Mesodermal cell (in vitro differentiated cells): ENCODE results near the gene IGSF8.
A peak's percentile ranks its signal among the peaks of the same experiment; 100 is the strongest.
"Not testable (repeated sequence)": the region's sequence is repeated elsewhere in the genome, so short reads cannot be mapped to it uniquely, and the experiment has no call there.

Source experiments
- H3K27ac ChIP-seq: 2 replicates; pipeline ENCODE4 v1.7.0; 2013; ENCODE audit warnings: mild to moderate bottlenecking, low read depth, low read length, moderate library complexity; ENCODE audit not compliant: severe bottlenecking
- H3K36me3 ChIP-seq: 2 replicates; pipeline ENCODE4 v1.7.1; 2013; ENCODE audit warnings: mild to moderate bottlenecking, low read length, moderate library complexity; ENCODE audit not compliant: control insufficient read depth, insufficient read depth
- H3K4me1 ChIP-seq: one replicate; pipeline ENCODE4 v1.7.1; 2013; ENCODE audit warnings: mild to moderate bottlenecking, low read length; ENCODE audit not compliant: insufficient read depth, control insufficient read depth, poor library complexity, severe bottlenecking
- H3K4me3 ChIP-seq: 2 replicates; pipeline ENCODE4 v1.7.0; 2013; ENCODE audit warnings: low read length, control low read depth, mild to moderate bottlenecking; ENCODE audit not compliant: insufficient read depth, poor library complexity, severe bottlenecking; ENCODE audit errors: extremely low read depth
- H3K9me3 ChIP-seq: 2 replicates; pipeline ENCODE4 v1.7.1; 2013; ENCODE audit warnings: mild to moderate bottlenecking, low read length, moderate library complexity; ENCODE audit not compliant: control insufficient read depth
- WGBS, 2 experiments: methylation state at CpG; one replicate each; pipeline ENCODE4 v1.1.5; 2013; ENCODE audit warnings: missing lambda C conversion rate in 2 of 2; ENCODE audit not compliant: insufficient coverage in 2 of 2; 5-methylcytosine and 5-hydroxymethylcytosine counted together

Gene IGSF8

GRCh38 chr1:160116283-160117147, 18.1 kb upstream of the IGSF8 start:
- Histone ChIP-seq H3K4me3 (peak overlapping the region; percentile 1), H3K9me3 (no peaks in the 10 kb centered on the region), H3K36me3 (no peaks in the 10 kb centered on the region), H3K4me1 (peaks cover 23% of the 10 kb centered on the region), H3K27ac (no peak overlapping the region)
- WGBS, 2 experiments: 66% methylated on average over 6 to 8 of the region's 12 CpGs

GRCh38 chr1:160115545-160116282, 17.3 kb upstream of the IGSF8 start, which contains the start of gene ATP1A2:
Gene ATP1A2, plus strand, starts transcription at chr1:160115759. Its CDS starts 103 bp downstream, at chr1:160115862.
- H3K4me3 ChIP-seq: peak within 1 kb of the TSS; percentile 1
- no peaks in the 10 kb centered on the region for H3K9me3 ChIP-seq
- H3K4me1 ChIP-seq: peaks cover 23% of the 10 kb centered on the region
- no peak within 1 kb of the TSS for H3K27ac ChIP-seq
- no peaks in the 10 kb centered on the region for H3K36me3 ChIP-seq
- WGBS, 2 experiments: 20 to 30% methylated on average over 4 to 14 of the region's 16 CpGs

- WGBS, 2 experiments: 43 to 63% methylated on average over 3 to 4 of the region's 4 CpGs
- Histone ChIP-seq H3K27ac (no peak overlapping the region), H3K4me1 (peaks cover 25% of the 10 kb centered on the region)
Measured at GRCh38 chr1:160114085-160114484, 15.7 kb upstream of the IGSF8 start.

GRCh38 chr1:160113407-160113806, 15.0 kb upstream of the IGSF8 start:
- H3K9me3 ChIP-seq: no peaks in the 10 kb centered on the region
- no peak overlapping the region for H3K4me3 ChIP-seq
- WGBS, 2 experiments: 75 to 86% methylated on average over 5 to 7 of the region's 8 CpGs
- peaks cover 28% of the 10 kb centered on the region for H3K4me1 ChIP-seq
- peak overlapping the region; percentile 10 for H3K27ac ChIP-seq
- no peaks in the 10 kb centered on the region for H3K36me3 ChIP-seq

More at GRCh38 chr1:160114085-160114484, 15.7 kb upstream of the IGSF8 start:
- Histone ChIP-seq H3K4me3 (no peak overlapping the region), H3K9me3 (no peaks in the 10 kb centered on the region), H3K36me3 (no peaks in the 10 kb centered on the region)

GRCh38 chr1:160112357-160112756, 13.9 kb upstream of the IGSF8 start:
- no peaks in the 10 kb centered on the region for H3K36me3 ChIP-seq
- WGBS, 2 experiments: 85 to 95% methylated on average over 9 to 11 of the region's 12 CpGs

GRCh38 chr1:160111462-160111861, 13.0 kb upstream of the IGSF8 start:
- H3K9me3 ChIP-seq, H3K27ac ChIP-seq, H3K36me3 ChIP-seq, H3K4me3 ChIP-seq: not testable (repeated sequence)
- 80 to 95% methylated on average over 1 to 8 of the region's 10 CpGs for WGBS, 2 experiments
- peaks cover 22% of the 10 kb centered on the region for H3K4me1 ChIP-seq

More at GRCh38 chr1:160112357-160112756, 13.9 kb upstream of the IGSF8 start:
- H3K27ac ChIP-seq: no peak overlapping the region
- H3K4me3 ChIP-seq: no peak overlapping the region
- H3K9me3 ChIP-seq: no peaks in the 10 kb centered on the region
- peaks cover 22% of the 10 kb centered on the region for H3K4me1 ChIP-seq

GRCh38 chr1:160109686-160110085, 11.3 kb upstream of the IGSF8 start:
- no peaks in the 10 kb centered on the region for H3K9me3 ChIP-seq
- H3K27ac ChIP-seq: no peak overlapping the region
- 70 to 77% methylated on average over 2 to 4 of the region's 4 CpGs for WGBS, 2 experiments
- H3K4me1 ChIP-seq: peaks cover 12% of the 10 kb centered on the region
- no peaks in the 10 kb centered on the region for H3K36me3 ChIP-seq
- H3K4me3 ChIP-seq: no peak overlapping the region

- H3K4me1 ChIP-seq: peaks cover 6% of the 10 kb centered on the region
- no peak overlapping the region for H3K27ac ChIP-seq
- no peak overlapping the region for H3K4me3 ChIP-seq
- 36 to 37% methylated on average over 4 to 5 of the region's 6 CpGs for WGBS, 2 experiments
- no peaks in the 10 kb centered on the region for H3K9me3 ChIP-seq
- H3K36me3 ChIP-seq: no peaks in the 10 kb centered on the region
Measured at GRCh38 chr1:160108888-160109662, 10.7 kb upstream of the IGSF8 start.

GRCh38 chr1:160107512-160107911, 9.1 kb upstream of the IGSF8 start:
- Histone ChIP-seq H3K4me3 (no peak overlapping the region), H3K27ac (no peak overlapping the region), H3K9me3 (no peaks in the 10 kb centered on the region), H3K36me3 (no peaks in the 10 kb centered on the region), H3K4me1 (peaks cover 5% of the 10 kb centered on the region)
- 80 to 83% methylated on average over 1 of the region's 1 CpG for WGBS, 2 experiments

GRCh38 chr1:160105155-160105554, 6.7 kb upstream of the IGSF8 start:
- Histone ChIP-seq H3K36me3 (no peaks in the 10 kb centered on the region), H3K9me3 (no peaks in the 10 kb centered on the region), H3K4me3 (no peak overlapping the region), H3K27ac (no peak overlapping the region), H3K4me1 (peaks cover 11% of the 10 kb centered on the region)
- 90 to 95% methylated on average over 2 to 3 of the region's 5 CpGs for WGBS, 2 experiments
